Anterior cingulate cortex (tissue), 58 donors: ENCODE data around the gene BRD1.
A peak's percentile ranks its signal among the peaks of the same experiment; 100 is the strongest.

ENCODE experiments used
- DNase-seq, 58 donors: peaks; one replicate each; lab custom pipeline; 2025; lab: John Stamatoyannopoulos, UW

BRD1 gene

DNA sequence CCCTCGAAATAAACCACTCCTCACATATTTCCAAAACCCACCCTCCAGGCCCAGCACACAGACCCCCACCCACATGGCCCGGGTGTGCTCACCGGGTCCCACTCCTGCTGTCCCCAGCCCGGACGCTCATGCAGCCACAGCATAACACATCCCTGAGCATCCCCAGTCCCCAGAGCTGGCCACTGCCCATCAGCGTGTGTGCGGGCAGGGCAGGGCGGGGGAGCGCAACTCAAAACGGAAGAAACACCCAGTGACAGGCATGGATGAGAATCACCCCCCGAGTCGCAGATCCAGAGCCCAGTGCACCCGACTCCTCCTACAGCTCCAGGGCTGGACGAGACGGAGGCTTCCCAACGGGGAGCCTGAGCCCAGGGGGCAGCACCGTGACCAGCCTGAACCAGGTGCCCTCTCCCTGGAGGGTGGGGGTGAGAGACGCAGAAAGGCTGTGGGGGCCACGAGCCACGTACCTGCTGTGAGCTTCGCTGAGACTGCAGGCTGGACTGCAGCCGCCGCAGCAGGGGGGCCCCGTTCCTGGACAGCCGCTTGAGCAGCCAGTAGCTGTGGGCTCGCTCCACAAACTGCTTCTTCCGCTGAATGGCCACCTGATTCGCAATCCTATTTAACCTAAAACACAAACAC lies 23.8 kb downstream of the BRD1 start:
- no peak for DNase-seq

DNA sequence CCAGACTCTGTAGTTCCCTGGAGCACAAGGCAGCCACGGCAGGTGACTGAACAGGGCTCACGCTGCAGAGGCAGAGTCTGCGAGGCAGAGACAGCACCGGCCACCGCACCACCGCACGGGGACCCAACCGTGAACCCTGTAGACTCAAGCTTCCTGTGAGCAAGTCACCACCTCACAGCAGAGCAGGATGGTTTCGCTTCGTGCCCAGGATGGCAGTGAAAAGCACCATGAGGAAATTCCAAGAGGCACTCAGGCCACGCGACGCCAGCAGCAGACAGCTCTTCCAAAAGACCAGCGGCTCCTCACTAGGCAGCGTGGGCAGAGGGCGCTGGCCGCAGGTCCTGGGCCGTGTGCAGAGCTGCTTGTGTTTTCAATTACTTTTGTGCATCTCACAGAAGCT lies 24.5 kb downstream of the BRD1 start:
- DNase-seq, result no peak

DNA sequence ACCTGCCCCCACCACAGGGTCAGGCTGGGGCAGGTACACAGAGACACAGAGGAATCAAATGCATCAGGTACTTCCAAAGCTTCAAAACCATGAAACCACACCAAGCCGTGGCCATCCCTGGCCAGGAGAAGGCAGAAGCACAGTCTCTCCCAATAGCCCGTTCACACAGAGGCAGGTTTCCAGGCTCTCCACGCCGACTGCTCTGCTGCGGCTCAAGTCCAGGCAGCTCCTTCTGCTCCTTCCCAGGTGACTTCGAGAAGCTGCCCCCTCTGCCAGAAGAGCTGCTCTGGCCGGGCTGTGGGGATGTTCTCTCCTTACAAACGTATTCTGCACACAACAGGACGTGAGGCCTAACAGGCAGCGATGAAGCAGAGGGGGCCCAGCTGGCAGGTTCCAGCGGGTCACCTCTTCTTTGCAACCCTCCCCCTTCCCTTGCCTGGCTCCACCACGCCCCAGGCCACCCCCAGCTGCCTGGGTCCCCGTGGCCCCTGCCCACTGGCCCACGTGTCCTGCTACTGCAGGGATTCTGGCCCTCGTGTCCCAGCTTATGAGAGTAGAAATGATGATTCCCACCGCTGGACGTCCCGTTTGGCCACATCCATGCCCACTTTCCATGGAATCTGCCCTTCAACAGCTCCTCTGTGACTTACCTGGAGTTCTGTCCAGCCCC lies 26.1 kb downstream of the BRD1 start:
- no peak for DNase-seq

DNA sequence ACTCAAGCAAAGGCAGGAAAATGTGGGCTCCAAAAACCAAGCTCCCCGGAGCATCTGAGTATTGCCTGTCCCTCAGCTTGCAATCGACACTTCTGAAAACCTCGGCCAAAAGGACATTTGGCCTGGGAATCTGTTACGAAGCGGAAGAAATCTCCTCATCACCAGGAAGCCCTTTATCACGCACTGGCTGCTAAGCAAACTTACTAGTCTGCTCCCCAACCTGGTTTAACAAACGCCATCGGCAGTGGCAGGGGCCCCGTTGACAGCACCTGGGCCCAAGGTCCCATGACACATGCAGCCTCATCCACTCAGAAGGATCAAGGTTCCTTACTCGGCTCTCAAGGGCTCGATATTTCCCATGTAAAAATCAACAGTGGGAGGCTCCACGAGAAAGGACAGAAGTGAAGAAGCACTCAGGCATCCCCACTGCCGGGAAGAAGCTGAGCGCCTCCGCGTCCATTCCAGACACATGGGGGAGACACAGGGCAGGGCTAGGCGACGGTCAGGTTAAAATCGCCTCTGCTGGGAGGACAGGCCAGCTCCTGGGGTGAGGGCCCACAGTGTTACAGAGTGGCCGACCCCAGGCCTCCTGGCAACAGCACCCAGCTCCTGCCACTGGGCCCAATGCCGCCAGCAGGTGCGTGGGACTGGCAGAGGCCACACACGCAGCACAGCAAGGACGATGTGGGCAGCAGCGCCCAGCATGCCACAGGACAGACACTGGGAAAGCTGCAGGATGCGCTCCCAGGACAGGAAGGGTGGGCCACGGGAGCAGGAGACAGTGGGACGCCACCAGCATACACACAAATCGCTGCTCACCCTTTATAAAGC lies 27.1 kb downstream of the BRD1 start:
- no peak for DNase-seq

DNA sequence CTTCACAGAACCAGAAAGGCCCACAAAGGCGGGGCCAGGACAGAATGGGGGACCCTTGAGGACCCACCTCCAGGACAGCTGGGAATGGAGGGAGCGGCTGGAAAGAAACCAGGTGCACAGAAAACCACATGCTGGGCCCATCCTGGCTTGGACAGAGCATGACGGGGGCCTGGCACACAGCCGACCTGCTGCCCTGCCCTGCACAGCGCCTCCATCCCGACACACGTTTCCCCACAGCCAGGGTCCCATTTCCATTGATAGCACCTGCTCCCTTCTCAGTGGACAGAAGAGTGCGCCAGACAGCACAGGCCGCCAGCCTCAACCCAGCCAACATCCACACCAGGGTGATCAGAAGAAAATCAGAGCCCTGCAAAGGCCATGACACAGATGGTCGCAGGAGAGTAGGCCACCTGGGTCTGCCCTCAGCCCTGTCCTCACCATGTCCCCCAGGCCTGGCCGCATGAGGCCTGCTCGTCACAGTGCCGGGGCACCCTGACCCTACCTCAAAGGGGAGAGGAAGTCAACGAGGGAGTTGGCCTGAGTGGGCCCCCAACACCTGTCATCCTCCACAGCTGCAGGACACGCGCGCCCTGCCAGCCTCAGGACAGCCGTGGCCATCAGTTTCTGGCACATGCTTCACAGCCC lies 28.1 kb downstream of the BRD1 start:
- DNase-seq, result no peak

DNA sequence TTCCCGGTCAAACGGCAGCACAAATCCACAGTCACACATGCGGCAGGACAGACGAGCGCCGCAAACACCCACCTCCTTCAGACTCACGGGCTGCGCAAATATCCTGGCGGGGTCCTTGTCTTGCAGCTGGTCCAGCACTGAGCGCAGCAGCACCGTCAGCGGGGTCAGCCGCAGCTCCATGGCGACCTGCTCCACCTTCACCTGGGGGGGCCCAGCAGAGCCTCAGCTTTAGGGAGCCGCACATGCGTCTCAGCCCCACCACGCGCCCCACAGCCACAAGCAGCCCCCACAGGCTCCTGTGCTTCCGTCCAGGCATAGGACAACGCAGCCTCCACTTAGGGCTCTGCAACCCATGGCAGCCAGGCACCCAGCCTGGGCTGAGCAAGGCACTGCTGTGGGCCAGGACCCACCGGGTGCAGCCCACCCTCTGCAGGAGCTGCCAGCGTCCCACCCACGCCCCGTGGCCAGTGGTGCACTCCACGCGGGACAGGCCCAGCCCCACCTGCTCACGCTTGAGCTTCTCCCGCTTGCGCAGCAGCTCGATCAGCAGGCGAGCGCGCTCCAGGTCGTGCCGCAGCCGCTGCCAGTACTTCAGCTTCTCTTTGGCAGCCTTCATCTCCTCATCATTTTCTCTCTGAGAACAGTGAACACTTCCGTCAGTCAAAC lies 29.1 kb downstream of the BRD1 start:
- DNase-seq, result no peak

DNA sequence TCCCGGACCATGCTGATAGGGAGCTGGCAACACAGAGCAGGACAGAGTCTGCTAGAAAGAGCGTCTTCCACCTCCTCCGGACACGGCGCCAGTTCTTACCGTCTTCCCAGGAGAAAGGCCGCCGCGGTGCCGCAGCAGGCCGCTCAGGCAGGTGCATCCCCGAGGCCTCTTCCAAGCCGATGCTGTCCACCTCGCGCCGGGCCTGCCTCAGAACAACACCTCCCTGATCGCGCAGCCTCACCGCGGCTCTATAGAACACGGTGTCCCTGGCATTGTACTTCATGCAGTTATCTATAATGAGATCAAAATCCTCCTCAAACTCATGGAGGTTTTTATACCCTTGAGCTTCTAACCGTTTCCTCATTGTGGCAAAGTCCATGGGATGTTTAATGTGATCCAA lies 30.0 kb downstream of the BRD1 start:
- DNase-seq, result no peak

DNA sequence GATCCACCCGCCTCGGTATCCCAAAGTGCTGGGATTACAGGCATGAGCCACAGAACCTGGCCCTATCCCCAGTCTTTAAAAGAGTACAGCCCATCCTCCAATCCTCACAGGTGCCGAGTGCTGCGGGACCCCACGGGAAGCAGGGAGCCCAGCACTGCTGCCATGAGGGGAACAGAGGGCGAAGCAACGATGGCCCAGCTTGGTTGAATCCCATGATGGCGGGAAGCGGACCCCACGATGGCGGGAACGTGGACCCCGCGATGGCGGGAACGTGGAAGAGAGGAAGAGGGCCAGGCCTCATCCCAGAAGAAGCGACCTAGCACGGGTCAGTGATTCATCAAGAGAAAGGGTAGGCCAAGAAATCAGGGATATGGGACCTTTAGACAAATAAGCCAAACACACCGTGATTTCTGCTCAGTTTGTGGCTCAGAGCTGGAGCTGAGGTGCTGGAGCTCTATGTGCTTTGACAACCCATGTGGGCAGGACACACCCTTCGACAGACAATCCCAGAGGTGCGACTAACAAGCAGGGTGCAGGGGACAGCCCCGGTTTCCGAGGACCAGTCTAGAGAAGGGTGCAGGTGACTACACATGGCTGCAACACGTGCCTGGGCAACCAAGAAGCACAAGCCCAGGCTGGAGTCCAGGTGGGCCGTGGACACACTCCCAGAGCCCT lies 30.9 kb downstream of the BRD1 start:
- no peak for DNase-seq

DNA sequence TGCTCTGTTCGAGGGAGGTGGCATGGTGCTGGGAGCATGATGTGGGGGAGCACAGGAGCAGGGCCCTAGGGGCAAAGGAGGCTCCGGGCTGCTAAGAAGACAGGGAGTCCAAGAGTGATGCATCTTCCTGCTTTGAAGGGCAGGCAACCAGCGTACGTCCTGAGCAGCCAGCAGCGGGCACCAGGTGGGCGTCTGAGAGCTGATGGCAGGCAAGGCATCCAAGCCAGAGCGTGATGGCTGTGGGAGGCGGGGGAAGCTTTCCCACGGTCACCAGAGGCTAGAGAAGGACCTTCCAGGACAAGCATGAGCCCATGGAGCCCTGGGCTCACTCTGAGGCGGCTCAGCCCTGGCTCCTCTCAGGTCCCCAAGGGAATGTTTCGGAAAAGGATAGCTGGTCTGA lies 32.2 kb downstream of the BRD1 start:
- no peak for DNase-seq

DNA sequence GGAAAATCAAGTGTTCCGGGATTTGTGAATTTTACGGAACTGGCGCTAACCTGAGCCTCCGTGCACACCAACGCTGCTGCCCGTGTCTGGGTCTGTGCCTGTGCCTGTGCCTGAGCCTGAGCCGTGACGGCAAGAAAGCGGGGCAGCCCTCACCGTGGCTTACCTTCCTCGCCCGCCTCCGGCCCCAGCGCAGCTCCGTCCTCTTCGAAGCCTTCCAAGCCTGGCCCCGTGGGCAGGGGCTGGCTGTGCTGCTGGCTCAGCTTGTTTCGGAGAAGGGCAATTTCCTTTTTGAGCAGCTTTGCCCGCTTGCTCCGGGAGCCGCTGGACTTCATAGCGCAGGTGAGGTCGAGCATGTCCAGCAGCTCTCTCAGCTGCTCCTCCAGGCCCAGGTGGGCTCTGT lies 33.8 kb downstream of the BRD1 start:
- DNase-seq, result no peak

DNA sequence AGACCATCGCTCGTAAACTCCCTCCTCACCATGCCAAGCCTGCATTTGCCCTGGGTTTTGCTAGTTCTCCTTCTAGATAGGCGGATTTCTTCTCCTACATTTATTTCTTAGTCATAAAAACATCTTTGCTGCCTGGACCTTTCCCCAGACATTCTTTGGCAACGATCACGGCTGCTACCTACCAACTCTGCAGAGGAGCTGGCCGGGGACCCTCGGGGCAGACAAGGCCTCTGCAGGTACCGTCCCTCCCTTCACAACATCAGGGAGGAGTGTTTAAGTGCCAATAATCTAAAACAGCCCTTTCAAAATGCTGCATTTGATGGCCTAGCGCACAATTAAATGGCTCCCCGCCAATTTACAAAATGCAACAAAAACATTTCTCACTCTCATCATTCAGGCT lies 34.4 kb downstream of the BRD1 start:
- no peak for DNase-seq

DNA sequence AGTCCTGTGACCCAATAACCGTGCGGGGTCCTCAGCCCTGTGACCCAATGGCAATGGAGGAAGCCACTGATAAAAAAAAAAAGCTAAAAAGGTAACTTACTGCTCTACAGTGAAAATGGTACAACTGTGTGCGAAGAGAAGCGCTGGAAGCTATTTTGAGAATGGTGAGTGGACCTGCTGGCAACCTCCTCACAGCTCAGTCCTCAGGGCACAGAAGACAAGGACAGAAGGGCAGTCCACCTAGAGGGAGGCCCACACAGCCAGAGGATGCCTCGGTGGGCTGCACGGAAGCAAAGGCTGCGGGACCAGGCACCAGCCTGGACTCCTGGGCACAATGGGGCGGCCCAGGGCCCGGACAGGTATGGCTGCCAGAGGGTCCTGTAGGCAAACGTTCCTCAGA lies 35.6 kb downstream of the BRD1 start:
- DNase-seq, result no peak

DNA sequence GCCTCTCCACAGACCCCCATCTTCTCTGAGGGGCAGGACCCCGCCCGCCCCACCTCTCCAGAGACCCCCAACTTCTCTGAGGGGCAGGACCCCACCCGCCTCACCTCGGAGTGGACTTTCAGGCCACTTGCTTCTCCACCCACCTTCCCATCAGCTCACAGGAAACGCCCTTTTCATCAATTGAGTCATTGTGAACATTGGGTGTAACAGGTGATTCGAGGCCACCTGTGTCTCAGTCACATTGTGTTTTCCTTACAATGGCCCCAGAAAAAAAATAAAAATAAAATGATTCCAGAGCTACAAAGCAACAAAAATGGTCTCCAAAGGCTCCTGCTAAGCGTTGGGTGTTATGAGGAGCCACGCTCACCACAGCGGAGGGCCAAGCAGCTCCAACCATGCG lies 36.0 kb downstream of the BRD1 start:
- DNase-seq, result no peak

DNA sequence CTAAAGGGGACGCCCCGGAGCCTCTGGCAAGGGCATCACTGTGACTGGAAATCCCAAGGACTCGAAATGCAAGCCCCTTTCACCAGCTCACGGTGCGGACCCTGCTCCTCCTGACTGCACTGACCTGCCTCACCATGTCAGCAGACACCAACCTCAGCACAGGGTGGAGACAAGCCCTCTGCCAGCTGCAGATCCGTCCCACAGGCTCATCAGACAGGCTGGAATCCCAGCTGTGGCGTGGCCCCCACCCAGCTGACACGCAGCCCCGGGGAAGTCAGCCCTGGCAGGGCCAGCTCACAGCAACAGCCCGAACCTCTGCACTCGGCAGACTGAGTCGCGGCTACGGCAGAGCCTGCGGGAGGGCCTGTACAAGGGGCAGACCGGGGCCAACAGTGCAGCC lies 36.8 kb downstream of the BRD1 start:
- no peak for DNase-seq

DNA sequence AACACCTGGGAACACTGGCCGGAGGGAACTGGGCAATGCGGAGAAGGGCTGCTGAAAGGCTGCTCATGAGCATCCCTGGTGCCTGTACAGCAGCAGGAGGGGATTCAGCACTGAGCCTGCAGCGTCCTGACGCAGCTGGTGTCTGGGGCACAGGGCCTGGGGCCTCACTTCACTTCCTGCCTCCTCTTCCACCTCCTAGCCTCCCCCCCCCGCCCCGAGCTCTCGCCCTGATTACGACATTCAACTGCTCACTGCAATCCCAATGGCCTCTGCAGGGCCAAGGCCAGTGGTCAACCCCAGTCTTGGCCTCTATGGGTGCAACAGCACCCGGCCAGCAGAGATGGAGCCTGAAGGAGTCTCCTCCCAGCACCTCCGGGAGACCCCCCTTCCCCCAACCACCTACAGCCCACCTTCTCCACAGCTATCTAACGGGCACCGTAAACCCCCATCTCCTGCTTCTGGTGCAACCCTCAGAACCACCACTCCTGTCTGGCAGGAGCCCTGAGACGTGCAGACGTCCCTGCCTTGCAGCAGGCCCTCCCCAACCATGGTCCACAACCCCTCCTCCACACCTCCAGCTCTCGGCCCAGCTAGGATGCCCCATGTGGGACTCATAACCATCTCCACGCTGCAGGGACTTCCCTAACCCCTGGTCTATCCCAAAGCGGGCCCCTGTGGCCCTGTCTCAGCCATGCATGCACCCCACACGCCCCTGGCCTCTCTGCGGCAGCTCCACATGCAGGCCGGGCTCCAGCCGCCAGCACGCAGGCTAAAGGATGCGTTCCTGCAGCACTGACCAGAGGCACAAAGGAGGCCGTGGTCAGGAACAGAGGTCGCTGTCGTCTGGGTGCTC lies 38.2 kb downstream of the BRD1 start:
- DNase-seq, result no peak

DNA sequence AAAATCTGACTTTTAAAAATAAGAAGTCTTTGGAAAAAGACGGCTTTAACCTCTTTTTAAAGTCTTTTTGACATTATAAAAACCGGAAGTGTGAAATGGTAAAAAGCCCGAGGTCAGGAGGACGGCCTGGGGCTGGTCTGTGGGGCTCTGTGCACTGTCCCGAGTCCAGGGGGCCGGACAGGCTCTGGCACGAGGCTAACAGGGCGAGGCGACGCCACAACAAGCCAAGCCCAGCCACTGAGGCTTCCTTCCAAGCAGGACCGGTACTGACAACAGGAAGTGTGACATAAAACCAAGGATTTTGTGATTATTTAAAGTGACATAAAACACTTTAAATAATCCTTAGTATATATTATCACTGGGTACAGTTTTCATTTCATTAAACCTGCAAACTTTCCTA lies 39.2 kb downstream of the BRD1 start:
- DNase-seq, result no peak

DNA sequence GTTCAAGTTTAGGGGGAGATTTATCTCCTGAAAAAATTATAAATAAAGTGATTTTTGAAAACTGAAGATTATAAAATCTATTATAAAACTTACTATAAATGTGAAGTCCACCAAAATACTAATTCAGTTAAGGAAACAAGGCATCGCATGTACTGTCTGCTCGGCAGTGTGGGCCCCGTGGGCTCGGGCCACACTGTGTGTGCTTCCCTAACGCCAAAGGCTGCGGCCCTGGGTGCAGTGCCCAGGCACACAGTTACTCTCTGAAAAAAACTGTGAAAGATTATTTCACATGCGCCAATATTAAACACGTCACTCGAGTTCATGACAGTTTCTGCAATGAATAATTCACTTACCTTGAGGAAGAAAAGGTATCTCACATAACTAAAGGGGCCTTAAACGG lies 39.8 kb downstream of the BRD1 start:
- no peak for DNase-seq

DNA sequence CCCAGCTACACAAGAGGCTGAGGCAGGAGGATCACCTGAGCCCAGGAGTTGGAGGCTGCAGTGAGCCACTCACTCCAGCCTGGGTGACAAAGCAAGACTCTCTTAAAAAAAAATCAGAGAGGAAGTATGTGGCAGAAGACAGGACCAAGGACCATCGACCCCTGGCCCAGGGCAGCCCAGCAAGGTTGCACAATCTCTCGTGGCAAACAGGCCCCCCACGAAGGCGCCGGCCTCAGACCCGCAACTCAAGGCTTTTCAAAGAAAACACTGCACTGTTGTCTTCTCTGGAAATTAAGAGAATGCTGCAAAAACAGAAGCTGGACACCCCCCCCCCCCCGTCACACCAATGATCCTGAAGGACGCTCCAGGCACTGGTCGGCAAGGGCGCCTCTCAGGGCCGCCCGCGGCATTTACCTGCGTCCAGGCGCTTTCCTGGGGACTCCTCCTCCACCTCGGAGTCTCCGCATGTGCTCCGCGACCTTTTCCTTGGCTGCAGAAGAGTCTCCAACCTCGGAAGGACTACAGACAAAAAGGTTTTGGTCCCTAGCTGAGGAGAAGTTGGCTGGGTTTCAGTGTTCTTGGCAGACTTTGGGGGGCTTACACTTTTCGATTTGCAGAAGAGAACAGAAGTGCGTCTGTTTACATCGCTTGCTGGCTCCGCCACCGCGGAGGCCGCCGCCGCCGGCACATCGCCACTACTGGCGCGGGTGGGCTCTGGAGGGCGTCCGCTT lies 40.5 kb downstream of the BRD1 start:
- DNase-seq, result peak in 9 of 58 donors; percentile 7 to 40 (median 25)
